D721Med (cell line): ENCODE data around the gene UTP4.

Experiments
- DNase-seq: peaks from one replicate; pipeline ENCODE4 v3.0.0; 2011; ENCODE audit warnings: low spot score; ENCODE audit not compliant: insufficient read length
- FAIRE-seq: peaks from 2 replicates; lab custom pipeline; 2011; peaks lifted over from hg19 to GRCh38; lab: Jason Lieb, UNC
- CTCF ChIP-seq: IDR thresholded peaks from 2 replicates; pipeline ENCODE4 v1.5.1; 2012; ENCODE audit warnings: mild to moderate bottlenecking, control low read depth; ENCODE audit not compliant: insufficient read depth; ENCODE audit errors: missing control alignments

The UTP4 gene

GRCh38 chr16:69197573-69197972 is 65.1 kb downstream of the UTP4 start:
- no peak for DNase-seq
- no peak for FAIRE-seq
- no peak for TF ChIP-seq CTCF

- no peak for FAIRE-seq
- DNase-seq: no peak
- no peak for TF ChIP-seq CTCF
Observed at GRCh38 chr16:69199382-69199781, 66.9 kb downstream of the UTP4 start.

GRCh38 chr16:69201291-69201690 is 68.8 kb downstream of the UTP4 start:
- DNase-seq (no peak), FAIRE-seq (no peak)

GRCh38 chr16:69201787-69202186 is 69.3 kb downstream of the UTP4 start:
- FAIRE-seq (no peak), DNase-seq (no peak)
- TF ChIP-seq CTCF: no peak

More at GRCh38 chr16:69201291-69201690, 68.8 kb downstream of the UTP4 start:
- no peak for TF ChIP-seq CTCF

- no peak for DNase-seq
- TF ChIP-seq CTCF: no peak
- FAIRE-seq: no peak
Observed at GRCh38 chr16:69204172-69204571, 71.7 kb downstream of the UTP4 start.

- TF ChIP-seq CTCF: no peak
- no peak for DNase-seq
- no peak for FAIRE-seq
Observed at GRCh38 chr16:69209735-69210134, 77.3 kb downstream of the UTP4 start.

GRCh38 chr16:69217433-69217832 is 85.0 kb downstream of the UTP4 start:
- no peak for DNase-seq
- no peak for TF ChIP-seq CTCF
- no peak for FAIRE-seq
